Natural killer cell (primary cell): ENCODE measurements around the gene EEF1A2. TPM values are rescaled to one million over a fixed set of nuclear protein-coding genes. Genes with fewer than 3 reads are reported as not detected.

Source experiments
- ATAC-seq, 3 donors: fragments of 150-1000 bp in 2 of 3; fragments of 200-7000 bp in 1 of 3; cut with Tn5 transposase; 1 replicate in 1 of 3; 2 replicates in 2 of 3; pipeline ENCODE4 v1.10.0; 2021; ENCODE audit warnings: mild to moderate bottlenecking in 2 of 3, moderate library complexity in 2 of 3
- DNase-seq, 2 donors: peaks; one replicate each; pipeline versions ENCODE4 v3.0.0 to v3.0.0-alpha.2; 2013 to 2021; ENCODE audit warnings: mixed read lengths in 1 of 2
- H3K27ac ChIP-seq: one replicate; pipeline ENCODE4 v1.5.1; 2013; ENCODE audit warnings: mild to moderate bottlenecking, low read length
- H3K27me3 ChIP-seq: one replicate; pipeline ENCODE4 v1.6.1; 2013; ENCODE audit warnings: low read length; ENCODE audit not compliant: control insufficient read depth, insufficient read depth
- H3K36me3 ChIP-seq: one replicate; pipeline ENCODE4 v1.6.1; 2013; ENCODE audit warnings: low read length; ENCODE audit not compliant: control insufficient read depth, insufficient read depth
- H3K4me1 ChIP-seq: one replicate; pipeline ENCODE4 v1.6.1; 2013; ENCODE audit warnings: low read length; ENCODE audit not compliant: control insufficient read depth, insufficient read depth
- H3K4me3 ChIP-seq: one replicate; pipeline ENCODE4 v1.5.1; 2013; ENCODE audit warnings: low read length
- H3K9me3 ChIP-seq: one replicate; pipeline ENCODE4 v1.6.1; 2013; ENCODE audit warnings: low read length; ENCODE audit not compliant: control insufficient read depth, insufficient read depth
- H3K27ac Mint-ChIP-seq, 2 donors: one replicate each; pipeline ENCODE4 v1.8.0; 2022; ENCODE audit warnings: mild to moderate bottlenecking in 2 of 2, mixed read lengths in 2 of 2, moderate library complexity in 1 of 2
- H3K27me3 Mint-ChIP-seq, 2 donors: one replicate each; pipeline ENCODE4 v1.8.0; 2022; ENCODE audit warnings: low read depth in 2 of 2, mixed read lengths in 2 of 2
- H3K36me3 Mint-ChIP-seq: one replicate; pipeline ENCODE4 v1.8.0; 2022; ENCODE audit warnings: mixed read lengths
- H3K4me1 Mint-ChIP-seq, 2 donors: one replicate each; pipeline ENCODE4 v1.8.0; 2022; ENCODE audit warnings: mixed read lengths in 2 of 2
- H3K4me3 Mint-ChIP-seq: one replicate; pipeline ENCODE4 v1.8.0; 2022; ENCODE audit warnings: mild to moderate bottlenecking, moderate library complexity, mixed read lengths
- H3K9me3 Mint-ChIP-seq, 2 donors: one replicate each; pipeline ENCODE4 v1.8.0; 2022; ENCODE audit warnings: mixed read lengths in 2 of 2
- CTCF ChIP-seq: fragments of 200-600 bp; IDR thresholded peaks from one replicate; pipeline ENCODE4 v1.8.0; 2022; ENCODE audit warnings: antibody characterized with exemption
- WGBS: methylation state at CpG from one replicate; pipeline ENCODE4 v1.1.7; 2013; ENCODE audit warnings: missing lambda C conversion rate; ENCODE audit not compliant: insufficient coverage; 5-methylcytosine and 5-hydroxymethylcytosine counted together
- intact Hi-C: fragments of 100-400 bp; cut with micrococcal nuclease; formaldehyde crosslinking; loops from one replicate; pipeline ENCODE4 v1.14.2; 2022
- total RNA-seq, 4 donors: library from RNA; stranded (reverse); fragments of 120-200 nt in 1 of 4; gene quantifications; one replicate each; pipeline versions ENCODE4 v1.2.3 to v1.2.4, GENCODE V29; 2013 to 2022

The EEF1A2 gene
- total RNA-seq, 3 donors from 2014 or later (not counting 1 experiment from before 2014, with no cell fraction given) = 0.14 to 0.86 (median 0.35) TPM

- H3K27ac Mint-ChIP-seq = no peak overlapping the region
- no peaks in the 10 kb centered on the region for H3K36me3 Mint-ChIP-seq
- intact Hi-C loops = no loop called here
- DNase-seq (no peak), ATAC-seq (no peak)
- Histone ChIP-seq H3K36me3 (no peaks in the 10 kb centered on the region), H3K9me3 (no peaks in the 10 kb centered on the region), H3K27me3 (no peaks in the 10 kb centered on the region), H3K27ac (no peak overlapping the region), H3K4me3 (no peak overlapping the region), H3K4me1 (peaks cover 38% of the 10 kb centered on the region)
- H3K4me3 Mint-ChIP-seq = no peak overlapping the region
- H3K4me1 Mint-ChIP-seq = peaks cover 0 to 20% of the 10 kb centered on the region in 2 donors
- peaks cover 0 to 2% of the 10 kb centered on the region in 2 donors for H3K27me3 Mint-ChIP-seq
- H3K9me3 Mint-ChIP-seq = no peaks in the 10 kb centered on the region
- WGBS = 84% methylated on average over 49 of the region's 49 CpGs
- no peak for TF ChIP-seq CTCF
These were observed 41.7 kb upstream of the EEF1A2 start for GRCh38 chr20:63540417-63541186.

GRCh38 chr20:63539441-63540370 lies 40.8 kb upstream of the EEF1A2 start:
- Histone ChIP-seq H3K36me3 (no peaks in the 10 kb centered on the region), H3K27ac (no peak overlapping the region), H3K4me1 (peaks cover 35% of the 10 kb centered on the region), H3K4me3 (no peak overlapping the region), H3K9me3 (no peaks in the 10 kb centered on the region), H3K27me3 (no peaks in the 10 kb centered on the region)
- DNase-seq = no peak
- Mint-ChIP-seq H3K36me3 (no peaks in the 10 kb centered on the region), H3K4me1 (peaks cover 0 to 20% of the 10 kb centered on the region in 2 donors), H3K4me3 (no peak overlapping the region), H3K27ac (no peak overlapping the region), H3K27me3 (no peaks in the 10 kb centered on the region), H3K9me3 (no peaks in the 10 kb centered on the region)
- 94% methylated on average over 29 of the region's 29 CpGs for WGBS
- TF ChIP-seq CTCF = no peak
- ATAC-seq = no peak
- intact Hi-C loops = loop anchor here (2.0 to 5.0 kb wide), 5 partner anchors 118 to 581 kb away; partner anchors contain the start of genes RTEL1, SAMD10 and TPD52L2

GRCh38 chr20:63539092-63539430 lies 40.2 kb upstream of the EEF1A2 start:
- Histone ChIP-seq H3K36me3 (no peaks in the 10 kb centered on the region), H3K4me3 (no peak overlapping the region), H3K9me3 (no peaks in the 10 kb centered on the region), H3K4me1 (peaks cover 35% of the 10 kb centered on the region), H3K27me3 (no peaks in the 10 kb centered on the region), H3K27ac (no peak overlapping the region)
- intact Hi-C loops = loop anchor here (2.0 to 5.0 kb wide), 5 partner anchors 118 to 582 kb away; partner anchors contain the start of genes RTEL1, SAMD10 and TPD52L2
- no peak overlapping the region for H3K4me3 Mint-ChIP-seq
- ATAC-seq (no peak), DNase-seq (no peak)
- no peak overlapping the region for H3K27ac Mint-ChIP-seq
- H3K27me3 Mint-ChIP-seq = no peaks in the 10 kb centered on the region
- H3K36me3 Mint-ChIP-seq = no peaks in the 10 kb centered on the region
- 82% methylated on average over 12 of the region's 12 CpGs for WGBS
- no peak for TF ChIP-seq CTCF
- H3K4me1 Mint-ChIP-seq = peaks cover 0 to 20% of the 10 kb centered on the region in 2 donors
- H3K9me3 Mint-ChIP-seq = no peaks in the 10 kb centered on the region
